ENCODE measurements around the gene ITGB1BP1. TPM values are rescaled to one million over a fixed set of nuclear protein-coding genes. Genes with fewer than 3 reads are reported as not detected.

The ITGB1BP1 gene
- total RNA-seq, 6 experiments from 2014 or later: 205 to 238 (median 225) TPM

GRCh38 chr2:9460441-9461017, 37.2 kb upstream of the ITGB1BP1 start:
- Mint-ChIP-seq H3K36me3 (ENCODE audit: low read depth) (peaks cover 21% of the 10 kb centered on the region), H3K27me3 (ENCODE audit: insufficient read depth) (no peaks in the 10 kb centered on the region; the same call in 1 of the 2 replicates), H3K4me1 (ENCODE audit: low read depth) (no peaks in the 10 kb centered on the region; the same call in none of the 2 replicates), H3K27ac (no peak overlapping the region), H3K9me3 (no peaks in the 10 kb centered on the region), H3K4me3 (no peak overlapping the region)
- DNase-seq: no peak
- no peak for TF ChIP-seq CTCF (IDR thresholded peaks at IDR 0.05)

GRCh38 chr2:9451231-9451630, 27.9 kb upstream of the ITGB1BP1 start:
- H3K27me3 Mint-ChIP-seq (ENCODE audit: insufficient read depth): no peaks in the 10 kb centered on the region
- no peaks in the 10 kb centered on the region for H3K4me1 Mint-ChIP-seq (ENCODE audit: low read depth)
- peaks cover 22% of the 10 kb centered on the region for H3K36me3 Mint-ChIP-seq (ENCODE audit: low read depth)
- no peak for TF ChIP-seq CTCF (IDR thresholded peaks at IDR 0.05)
- no peak overlapping the region for H3K27ac Mint-ChIP-seq
- no peak for DNase-seq
- H3K4me3 Mint-ChIP-seq: no peak overlapping the region
- H3K9me3 Mint-ChIP-seq: no peaks in the 10 kb centered on the region

- no peak for TF ChIP-seq CTCF (IDR thresholded peaks at IDR 0.05)
- Mint-ChIP-seq H3K4me1 (ENCODE audit: low read depth) (peaks cover 14% of the 10 kb centered on the region), H3K4me3 (no peak overlapping the region), H3K27me3 (ENCODE audit: insufficient read depth) (no peaks in the 10 kb centered on the region), H3K27ac (no peak overlapping the region), H3K9me3 (no peaks in the 10 kb centered on the region), H3K36me3 (ENCODE audit: low read depth) (peaks cover 41% of the 10 kb centered on the region)
- no peak for DNase-seq
These were observed 21.8 kb upstream of the ITGB1BP1 start for GRCh38 chr2:9445089-9445488.

DNA sequence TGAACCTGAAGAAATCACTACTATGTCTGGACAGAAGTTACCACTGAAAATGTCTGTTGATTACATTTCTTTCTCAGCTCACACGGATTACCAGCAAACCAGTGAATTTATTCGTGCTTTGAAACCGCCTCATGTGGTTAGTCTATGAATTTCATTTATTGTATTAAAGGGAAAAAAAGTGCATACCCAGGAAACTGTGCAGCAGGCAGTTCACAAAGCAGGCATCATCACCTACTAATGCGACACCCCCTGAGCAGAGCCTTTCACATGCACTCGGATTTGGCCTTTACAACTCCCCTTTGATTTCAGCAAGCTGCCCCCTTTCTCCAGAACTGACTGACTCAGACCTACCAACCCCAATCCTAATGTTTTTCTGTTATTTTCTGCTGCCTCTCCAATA, 20.2 kb upstream of the ITGB1BP1 start:
- no peak for TF ChIP-seq CTCF (IDR thresholded peaks at IDR 0.05)
- DNase-seq: no peak
- peaks cover 22% of the 10 kb centered on the region for H3K4me1 Mint-ChIP-seq (ENCODE audit: low read depth)
- no peak overlapping the region for H3K27ac Mint-ChIP-seq
- no peaks in the 10 kb centered on the region for H3K9me3 Mint-ChIP-seq
- H3K4me3 Mint-ChIP-seq: no peak overlapping the region
- H3K27me3 Mint-ChIP-seq (ENCODE audit: insufficient read depth): no peaks in the 10 kb centered on the region
- H3K36me3 Mint-ChIP-seq (ENCODE audit: low read depth): peaks cover 36% of the 10 kb centered on the region

DNA sequence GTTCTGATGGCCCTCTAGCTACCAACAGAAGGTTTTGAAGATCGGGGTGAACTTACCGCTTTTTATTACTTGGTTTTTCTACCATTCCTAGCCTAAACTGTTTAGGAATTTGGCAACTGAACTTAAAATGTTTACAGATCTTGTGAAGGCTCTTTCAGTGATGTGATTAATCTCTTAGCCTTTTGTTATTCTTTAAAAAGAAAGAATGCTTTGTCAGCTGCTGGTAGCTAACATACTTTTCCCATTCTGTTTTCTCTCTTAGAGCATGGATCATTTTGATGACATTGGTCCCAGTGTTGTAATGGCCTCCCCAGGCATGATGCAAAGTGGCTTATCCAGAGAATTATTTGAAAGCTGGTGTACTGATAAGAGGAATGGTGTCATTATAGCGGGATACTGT, 18.2 kb upstream of the ITGB1BP1 start:
- peak overlapping the region; percentile 59 for H3K27ac Mint-ChIP-seq
- peaks cover 22% of the 10 kb centered on the region for H3K4me1 Mint-ChIP-seq (ENCODE audit: low read depth)
- H3K9me3 Mint-ChIP-seq: no peaks in the 10 kb centered on the region
- no peak for DNase-seq
- no peaks in the 10 kb centered on the region for H3K27me3 Mint-ChIP-seq (ENCODE audit: insufficient read depth)
- H3K4me3 Mint-ChIP-seq: no peak overlapping the region
- H3K36me3 Mint-ChIP-seq (ENCODE audit: low read depth): peaks cover 45% of the 10 kb centered on the region
- TF ChIP-seq CTCF (IDR thresholded peaks at IDR 0.05): no peak

Data from HFFc6 (cell line).